NB4 (cell line): ENCODE data around the gene SYT8.

Experiments
- MAX ChIP-seq: IDR thresholded peaks from 2 replicates; pipeline ENCODE4 v1.6.1; 2011; ENCODE audit warnings: low read depth, low read length
- MYC ChIP-seq: IDR thresholded peaks from 2 replicates; pipeline ENCODE4 v1.6.1; 2011; ENCODE audit warnings: low read depth, low read length
- POLR2A ChIP-seq: IDR thresholded peaks from 2 replicates; pipeline ENCODE4 v1.6.1; 2011; ENCODE audit warnings: mild to moderate bottlenecking; ENCODE audit not compliant: insufficient read length; ENCODE audit errors: extremely low read depth
- TF ChIP-seq, protein P1 (sequence below): IDR thresholded peaks from one replicate; pipeline ENCODE4 v1.5.1; 2012; ENCODE audit warnings: low read depth, low read length

GRCh38 chr11:1838077-1838425, 3.3 kb downstream of the SYT8 start:
- TF ChIP-seq POLR2A (no peak), MAX (no peak), MYC (no peak)
- TF ChIP-seq, protein P1, sequence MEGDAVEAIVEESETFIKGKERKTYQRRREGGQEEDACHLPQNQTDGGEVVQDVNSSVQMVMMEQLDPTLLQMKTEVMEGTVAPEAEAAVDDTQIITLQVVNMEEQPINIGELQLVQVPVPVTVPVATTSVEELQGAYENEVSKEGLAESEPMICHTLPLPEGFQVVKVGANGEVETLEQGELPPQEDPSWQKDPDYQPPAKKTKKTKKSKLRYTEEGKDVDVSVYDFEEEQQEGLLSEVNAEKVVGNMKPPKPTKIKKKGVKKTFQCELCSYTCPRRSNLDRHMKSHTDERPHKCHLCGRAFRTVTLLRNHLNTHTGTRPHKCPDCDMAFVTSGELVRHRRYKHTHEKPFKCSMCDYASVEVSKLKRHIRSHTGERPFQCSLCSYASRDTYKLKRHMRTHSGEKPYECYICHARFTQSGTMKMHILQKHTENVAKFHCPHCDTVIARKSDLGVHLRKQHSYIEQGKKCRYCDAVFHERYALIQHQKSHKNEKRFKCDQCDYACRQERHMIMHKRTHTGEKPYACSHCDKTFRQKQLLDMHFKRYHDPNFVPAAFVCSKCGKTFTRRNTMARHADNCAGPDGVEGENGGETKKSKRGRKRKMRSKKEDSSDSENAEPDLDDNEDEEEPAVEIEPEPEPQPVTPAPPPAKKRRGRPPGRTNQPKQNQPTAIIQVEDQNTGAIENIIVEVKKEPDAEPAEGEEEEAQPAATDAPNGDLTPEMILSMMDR = no peak
